Measurements from ENCODE around the gene MAPT.
"Not testable (repeated sequence)": the region's sequence is repeated elsewhere in the genome, so short reads cannot be mapped to it uniquely, and the experiment has no call there.

MAPT gene

DNA sequence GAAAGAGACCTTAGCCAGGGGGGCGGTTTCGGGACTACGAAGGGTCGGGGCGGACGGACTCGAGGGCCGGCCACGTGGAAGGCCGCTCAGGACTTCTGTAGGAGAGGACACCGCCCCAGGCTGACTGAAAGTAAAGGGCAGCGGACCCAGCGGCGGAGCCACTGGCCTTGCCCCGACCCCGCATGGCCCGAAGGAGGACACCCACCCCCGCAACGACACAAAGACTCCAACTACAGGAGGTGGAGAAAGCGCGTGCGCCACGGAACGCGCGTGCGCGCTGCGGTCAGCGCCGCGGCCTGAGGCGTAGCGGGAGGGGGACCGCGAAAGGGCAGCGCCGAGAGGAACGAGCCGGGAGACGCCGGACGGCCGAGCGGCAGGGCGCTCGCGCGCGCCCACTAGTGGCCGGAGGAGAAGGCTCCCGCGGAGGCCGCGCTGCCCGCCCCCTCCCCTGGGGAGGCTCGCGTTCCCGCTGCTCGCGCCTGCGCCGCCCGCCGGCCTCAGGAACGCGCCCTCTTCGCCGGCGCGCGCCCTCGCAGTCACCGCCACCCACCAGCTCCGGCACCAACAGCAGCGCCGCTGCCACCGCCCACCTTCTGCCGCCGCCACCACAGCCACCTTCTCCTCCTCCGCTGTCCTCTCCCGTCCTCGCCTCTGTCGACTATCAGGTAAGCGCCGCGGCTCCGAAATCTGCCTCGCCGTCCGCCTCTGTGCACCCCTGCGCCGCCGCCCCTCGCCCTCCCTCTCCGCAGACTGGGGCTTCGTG, at the start of gene MAPT:
MAPT (plus strand) TSS at position 533 of the 763 bp plus-strand sequence. CDS start 67,784 bp downstream, outside the sequence.
- DNase-seq, result peak; percentile 97

DNA sequence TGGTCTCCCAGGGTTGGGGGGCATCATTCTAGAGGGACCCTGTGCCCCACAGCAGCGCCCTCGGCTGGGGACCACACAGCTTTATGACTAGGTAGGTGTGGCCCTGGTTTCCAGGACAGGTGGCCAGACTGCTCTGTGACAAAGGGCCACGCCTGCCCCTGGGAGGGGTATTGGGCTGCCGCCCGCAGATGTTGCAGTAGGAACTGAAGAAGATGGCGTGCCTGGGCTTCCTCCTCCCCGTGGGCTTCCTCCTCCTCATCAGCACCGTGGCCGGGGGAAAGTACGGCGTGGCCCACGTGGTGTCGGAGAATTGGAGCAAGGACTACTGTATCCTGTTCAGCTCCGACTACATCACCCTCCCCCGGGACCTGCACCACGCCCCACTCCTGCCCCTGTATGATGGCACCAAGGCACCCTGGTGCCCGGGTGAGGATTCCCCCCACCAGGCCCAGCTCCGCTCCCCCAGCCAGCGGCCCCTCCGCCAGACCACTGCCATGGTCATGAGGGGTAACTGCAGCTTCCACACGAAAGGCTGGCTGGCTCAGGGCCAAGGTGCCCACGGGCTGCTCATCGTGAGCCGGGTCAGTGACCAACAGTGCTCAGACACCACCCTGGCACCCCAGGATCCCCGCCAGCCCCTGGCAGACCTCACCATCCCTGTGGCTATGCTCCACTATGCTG, 49.5 kb upstream of the MAPT start, which contains the start of gene SPPL2C:
SPPL2C (plus strand) TSS at position 187 of the 681 bp plus-strand sequence; CDS start at position 213, 26 bp downstream.
- DNase-seq, result no peak

DNA sequence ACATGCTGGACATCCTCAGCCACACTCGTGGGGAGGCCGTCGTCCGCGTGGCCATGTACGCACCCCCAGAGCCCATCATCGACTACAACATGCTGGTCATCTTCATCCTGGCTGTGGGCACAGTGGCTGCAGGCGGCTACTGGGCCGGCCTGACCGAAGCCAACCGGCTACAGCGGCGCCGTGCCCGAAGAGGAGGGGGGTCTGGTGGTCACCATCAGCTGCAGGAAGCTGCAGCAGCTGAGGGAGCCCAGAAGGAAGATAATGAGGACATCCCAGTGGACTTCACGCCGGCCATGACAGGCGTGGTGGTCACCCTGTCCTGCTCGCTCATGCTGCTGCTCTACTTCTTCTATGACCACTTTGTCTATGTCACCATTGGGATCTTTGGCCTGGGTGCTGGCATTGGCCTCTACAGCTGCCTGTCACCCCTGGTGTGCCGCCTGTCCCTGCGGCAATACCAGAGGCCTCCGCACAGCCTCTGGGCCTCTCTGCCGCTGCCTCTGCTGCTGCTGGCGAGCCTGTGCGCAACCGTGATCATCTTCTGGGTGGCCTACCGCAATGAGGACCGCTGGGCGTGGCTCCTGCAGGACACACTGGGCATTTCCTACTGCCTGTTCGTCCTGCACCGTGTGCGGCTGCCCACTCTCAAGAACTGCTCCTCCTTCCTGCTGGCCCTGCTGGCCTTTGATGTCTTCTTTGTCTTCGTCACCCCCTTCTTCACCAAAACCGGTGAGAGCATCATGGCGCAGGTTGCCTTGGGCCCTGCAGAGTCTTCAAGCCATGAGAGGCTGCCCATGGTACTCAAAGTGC, 48.8 kb upstream of the MAPT start:
- DNase-seq, result no peak

DNA sequence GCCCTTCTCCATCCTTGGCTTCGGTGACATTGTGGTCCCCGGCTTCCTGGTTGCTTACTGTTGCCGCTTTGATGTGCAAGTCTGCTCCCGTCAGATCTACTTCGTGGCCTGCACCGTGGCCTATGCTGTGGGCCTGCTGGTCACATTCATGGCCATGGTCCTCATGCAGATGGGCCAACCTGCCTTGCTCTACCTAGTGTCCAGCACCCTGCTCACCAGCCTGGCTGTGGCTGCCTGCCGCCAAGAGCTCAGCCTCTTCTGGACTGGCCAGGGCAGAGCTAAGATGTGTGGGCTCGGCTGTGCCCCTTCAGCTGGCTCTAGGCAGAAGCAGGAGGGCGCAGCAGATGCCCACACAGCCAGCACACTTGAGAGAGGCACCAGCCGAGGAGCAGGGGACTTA, 48.1 kb upstream of the MAPT start:
- DNase-seq, result no peak

DNA sequence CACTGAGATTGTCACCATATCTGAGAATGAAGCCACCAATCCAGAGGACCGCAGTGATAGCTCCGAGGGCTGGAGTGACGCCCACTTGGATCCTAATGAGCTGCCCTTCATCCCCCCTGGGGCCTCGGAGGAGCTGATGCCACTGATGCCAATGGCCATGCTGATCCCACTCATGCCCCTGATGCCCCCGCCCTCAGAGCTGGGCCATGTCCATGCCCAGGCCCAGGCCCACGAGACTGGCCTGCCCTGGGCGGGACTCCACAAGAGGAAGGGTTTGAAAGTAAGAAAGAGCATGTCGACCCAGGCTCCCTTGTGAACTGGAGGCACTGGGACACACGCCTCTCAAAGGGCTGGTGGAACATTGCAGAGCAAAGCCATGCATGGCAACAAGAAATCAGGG, 47.7 kb upstream of the MAPT start:
- DNase-seq, result no peak

DNA sequence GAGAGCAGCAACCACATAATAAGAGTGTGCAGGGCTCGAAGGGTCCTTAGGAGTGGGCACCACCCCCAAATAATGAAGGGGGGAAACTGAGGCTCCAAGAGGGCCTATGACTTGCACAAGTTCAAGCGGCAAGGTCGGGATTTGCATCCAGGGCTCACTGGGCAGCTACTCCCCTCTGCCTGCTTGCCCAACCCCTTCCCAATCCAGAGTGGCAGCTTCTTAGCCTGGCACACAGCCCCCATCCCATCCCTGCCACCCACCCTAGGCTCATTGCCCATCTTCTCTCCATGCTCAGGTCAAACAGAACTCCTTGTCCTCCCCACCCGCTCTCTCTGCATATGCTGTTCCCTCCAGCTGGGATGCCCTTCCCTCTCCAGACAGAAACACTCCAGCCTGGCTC, 47.3 kb upstream of the MAPT start:
- DNase-seq, result no peak

DNA sequence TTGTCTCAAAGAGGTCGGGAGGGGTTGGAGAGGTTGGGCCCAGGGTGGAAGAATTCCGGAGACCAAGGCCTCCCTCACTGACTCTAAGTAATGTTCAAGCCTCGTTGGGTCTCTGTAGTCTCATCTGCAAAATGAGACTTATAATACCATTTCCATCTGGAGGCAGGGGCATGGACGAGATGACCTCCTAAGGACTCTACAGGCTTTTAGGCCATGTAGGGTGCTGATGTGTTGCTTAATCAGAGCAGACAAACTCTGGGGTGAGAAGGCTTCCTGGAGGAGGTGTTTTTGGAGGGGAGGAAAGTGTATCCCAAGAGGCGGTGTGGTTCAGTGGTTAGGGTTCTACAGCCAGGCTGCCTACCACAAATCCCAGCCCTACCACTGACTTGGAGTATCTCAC, 46.6 kb upstream of the MAPT start:
- DNase-seq, result no peak

DNA sequence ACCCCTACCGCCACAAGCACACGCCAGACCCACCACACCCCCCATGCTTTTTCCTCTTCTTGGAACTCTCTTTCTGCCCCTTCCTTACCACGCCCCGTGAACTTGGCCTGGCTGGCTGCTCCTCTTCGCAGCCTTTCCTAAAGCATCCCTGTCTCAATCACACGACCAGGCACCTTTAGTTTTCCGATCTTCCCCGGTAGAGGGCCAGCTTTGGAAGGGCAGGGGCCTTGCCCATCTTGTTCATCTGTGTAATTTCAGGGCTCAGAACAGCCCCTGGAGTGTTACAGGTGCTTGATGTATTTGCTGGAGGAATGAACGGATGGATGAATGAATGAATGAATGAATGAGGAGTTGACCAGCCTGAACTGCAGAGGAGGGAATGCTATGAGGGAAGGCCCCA, 45.9 kb upstream of the MAPT start:
- DNase-seq, result no peak

DNA sequence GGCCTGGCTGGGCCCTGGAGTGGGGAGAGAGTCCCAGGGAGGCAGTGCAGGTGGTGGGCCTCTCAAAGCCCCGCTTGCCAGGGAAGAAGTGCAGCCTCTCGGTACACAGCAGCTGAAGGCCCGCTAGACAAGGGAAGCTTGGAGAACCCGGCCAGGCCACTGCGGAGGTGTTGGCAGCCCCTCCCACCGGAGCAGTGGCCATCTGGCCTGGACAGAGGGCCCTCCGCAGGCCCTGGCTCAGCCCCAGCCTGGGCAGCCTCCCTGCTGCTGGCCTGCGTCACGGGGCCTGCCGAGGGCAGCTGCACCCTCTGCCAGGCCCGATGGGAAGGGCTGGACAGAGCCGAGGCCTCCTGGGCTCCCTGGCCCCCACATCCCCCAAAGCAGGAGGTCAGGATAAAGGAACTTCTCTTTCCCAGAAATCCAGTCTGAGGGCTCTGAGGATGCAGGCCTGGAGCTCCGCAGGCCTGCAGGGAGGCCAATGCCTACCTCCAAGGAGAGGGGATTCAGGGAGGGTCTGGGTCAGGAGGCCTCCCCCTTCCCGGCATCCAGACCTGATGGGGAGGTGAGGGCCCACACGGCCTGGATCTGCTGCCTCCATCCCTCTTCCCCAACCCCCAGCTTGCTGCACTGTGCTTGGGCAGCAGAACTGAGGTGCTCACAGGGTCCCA, 45.4 kb upstream of the MAPT start:
- DNase-seq, result peak; percentile 89

DNA sequence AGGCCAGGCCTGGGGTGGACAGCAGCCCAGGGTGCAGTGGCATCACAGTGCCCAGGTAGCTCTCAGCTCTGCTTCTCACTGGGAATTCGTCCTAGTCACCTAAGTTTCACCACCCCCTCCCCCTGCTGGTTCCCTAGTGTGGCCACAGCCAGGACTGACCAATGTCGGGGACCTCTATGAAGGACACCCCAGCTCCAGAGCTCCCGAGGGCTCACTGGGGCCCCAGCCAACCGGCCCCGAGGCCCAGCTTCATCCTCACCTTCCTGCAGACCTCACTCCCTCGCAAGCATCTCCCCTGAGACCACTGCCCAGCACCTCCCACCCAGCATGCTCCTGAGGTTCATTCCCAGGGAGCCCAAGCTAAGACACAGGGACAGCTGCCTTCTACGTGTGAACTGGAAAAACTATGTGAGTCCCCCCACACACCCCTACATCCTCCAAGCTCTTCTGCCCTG, 44.8 kb upstream of the MAPT start:
- no peak for DNase-seq

DNA sequence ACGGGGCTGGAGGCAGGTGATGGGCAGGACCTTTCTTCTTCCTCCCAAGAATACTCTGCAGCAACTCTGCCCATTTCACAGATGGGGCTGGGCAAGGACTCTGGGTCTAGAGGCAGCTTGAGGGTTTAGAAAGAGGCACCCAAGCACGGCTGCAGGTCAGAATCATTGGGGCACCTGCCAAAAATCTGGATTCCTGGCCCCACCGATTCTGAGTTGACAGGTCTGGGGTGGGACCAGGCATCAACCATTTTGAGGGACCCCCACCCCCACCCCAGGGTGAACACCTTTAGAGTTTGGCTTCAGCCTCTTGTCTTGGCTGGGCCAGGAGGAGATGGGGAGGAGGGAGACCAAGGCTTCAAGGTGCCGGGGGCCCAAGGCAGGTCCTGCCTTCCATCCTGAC, 44.3 kb upstream of the MAPT start:
- no peak for DNase-seq

DNA sequence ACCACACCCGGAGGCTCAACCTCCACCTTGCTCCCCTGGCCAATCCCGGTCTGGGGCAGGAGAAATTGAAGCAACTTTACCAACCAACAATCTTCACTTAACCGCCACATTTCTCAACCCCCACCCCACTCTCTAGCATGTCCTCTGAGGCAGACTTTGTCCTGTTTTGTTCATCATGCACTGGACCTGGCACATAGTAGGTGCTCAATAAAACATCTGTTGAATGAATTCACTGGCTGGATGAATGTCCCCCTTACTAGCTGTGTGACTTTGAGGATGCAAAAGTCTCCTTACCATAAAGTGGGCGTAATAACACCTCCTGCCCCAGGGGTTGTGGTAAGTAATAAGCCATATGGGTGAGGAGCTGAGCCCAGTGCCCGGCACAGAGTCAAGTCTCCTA, 43.9 kb upstream of the MAPT start:
- DNase-seq, result no peak

DNA sequence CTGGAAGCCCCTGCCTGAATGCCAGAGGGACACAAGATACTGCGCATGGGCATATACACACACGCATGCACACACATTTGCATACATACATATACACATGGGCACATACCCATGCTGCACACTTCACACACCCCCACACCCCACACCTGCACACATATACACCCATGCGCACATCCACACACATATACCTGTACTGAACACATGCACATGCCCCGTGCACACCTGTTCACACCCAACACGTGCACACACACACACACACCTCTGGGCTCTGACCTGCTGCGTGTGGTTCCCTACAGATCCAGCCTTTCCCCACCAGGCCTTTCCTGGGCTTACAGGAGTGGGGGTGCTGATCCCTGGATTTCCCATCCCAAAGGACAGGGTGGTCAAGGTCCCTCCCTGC, 43.3 kb upstream of the MAPT start:
- DNase-seq, result no peak

DNA sequence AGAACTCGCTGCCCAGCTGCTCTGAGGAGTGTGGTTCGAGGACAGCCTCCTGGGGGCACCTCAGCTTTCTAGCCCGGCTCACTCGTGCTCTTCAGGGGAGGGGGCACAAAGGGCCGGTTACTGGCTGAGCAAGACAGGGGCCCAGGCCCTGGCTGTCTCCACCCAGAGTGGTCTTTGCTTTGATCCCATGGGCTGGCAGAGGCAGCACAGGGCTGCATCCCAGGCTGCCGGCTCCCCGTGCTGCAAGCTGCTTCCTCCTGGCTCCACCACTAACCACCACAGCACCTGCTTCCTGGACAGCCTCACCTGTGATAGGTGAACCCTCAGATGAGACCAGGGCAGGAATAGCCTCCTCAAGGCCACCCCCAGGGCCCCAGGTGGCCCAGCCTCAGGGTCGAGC, 42.9 kb upstream of the MAPT start:
- DNase-seq, result no peak

DNA sequence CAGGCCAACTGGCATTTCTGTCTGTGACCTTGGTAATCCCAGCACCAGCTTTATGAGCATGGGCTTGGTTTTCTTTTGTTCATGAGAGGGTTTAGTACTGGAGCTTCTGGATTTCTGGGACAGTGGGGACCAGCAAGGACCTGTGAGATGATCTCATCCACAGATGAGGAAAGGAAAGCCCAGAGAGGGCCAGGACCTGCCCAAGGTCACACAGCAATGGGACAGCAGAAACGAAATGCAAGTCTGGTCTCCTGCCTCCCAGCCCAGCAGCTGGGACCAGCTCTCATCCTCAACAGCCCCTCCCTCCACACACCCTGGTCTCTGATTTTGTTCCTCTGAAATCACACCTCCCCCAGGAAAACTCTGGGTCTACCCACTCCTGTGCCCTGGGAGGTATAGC, 42.5 kb upstream of the MAPT start:
- DNase-seq, result no peak

DNA sequence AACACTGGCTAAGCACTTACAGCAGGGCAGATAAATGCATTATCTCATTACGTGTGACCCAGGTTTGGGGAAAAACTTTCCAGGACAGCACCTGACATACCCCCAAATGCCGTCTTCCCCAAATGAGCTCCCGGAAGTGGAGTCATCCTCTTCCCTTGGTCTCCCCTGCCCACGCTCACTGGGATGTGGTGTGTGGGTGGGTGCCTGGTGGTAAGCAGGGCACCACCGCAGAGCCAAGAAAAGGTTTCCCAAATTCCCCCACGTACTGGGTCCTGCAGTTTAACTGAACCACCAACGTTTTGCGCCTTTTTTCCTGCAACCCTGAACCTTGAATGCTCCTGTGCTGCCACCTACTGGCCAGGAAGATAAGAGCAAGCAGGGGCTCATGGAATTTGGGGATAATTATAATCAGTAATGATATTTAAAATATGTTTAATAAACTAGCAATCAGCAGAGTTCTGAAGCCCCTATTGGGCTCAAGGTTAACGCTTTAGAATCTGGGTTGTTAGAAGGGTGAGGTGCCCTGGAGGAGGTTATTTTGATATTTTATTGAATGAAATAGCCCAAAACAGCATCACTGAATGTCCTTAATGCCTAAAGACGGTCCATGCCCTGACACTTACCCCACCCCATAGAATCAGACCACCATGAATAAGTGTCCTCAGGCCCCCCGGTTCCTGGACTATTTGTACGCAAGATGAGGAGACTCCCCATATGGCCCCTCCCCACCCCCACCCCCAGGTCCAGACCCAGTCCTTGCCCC, 41.6 kb upstream of the MAPT start:
- peak; percentile 71 for DNase-seq

DNA sequence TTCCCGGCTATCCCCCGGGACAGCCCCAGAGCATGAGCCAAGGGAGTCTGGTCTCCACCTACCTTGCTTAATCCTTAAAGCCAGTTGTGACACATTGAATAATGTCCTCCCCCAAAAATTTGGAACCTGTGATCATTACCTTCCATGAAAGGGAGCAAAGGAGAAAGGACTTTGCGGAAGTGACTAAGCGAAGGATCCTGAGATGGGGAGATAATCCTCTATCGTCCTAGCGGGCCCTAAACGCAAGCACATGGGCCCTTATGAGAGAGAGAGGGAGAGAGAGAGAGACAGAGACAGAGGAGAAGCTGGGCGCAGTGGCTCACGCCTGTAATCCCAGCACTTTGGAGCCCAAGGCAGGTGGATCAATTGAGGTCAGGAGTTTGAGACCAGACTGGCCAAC, 40.1 kb upstream of the MAPT start:
- DNase-seq, result no peak

DNA sequence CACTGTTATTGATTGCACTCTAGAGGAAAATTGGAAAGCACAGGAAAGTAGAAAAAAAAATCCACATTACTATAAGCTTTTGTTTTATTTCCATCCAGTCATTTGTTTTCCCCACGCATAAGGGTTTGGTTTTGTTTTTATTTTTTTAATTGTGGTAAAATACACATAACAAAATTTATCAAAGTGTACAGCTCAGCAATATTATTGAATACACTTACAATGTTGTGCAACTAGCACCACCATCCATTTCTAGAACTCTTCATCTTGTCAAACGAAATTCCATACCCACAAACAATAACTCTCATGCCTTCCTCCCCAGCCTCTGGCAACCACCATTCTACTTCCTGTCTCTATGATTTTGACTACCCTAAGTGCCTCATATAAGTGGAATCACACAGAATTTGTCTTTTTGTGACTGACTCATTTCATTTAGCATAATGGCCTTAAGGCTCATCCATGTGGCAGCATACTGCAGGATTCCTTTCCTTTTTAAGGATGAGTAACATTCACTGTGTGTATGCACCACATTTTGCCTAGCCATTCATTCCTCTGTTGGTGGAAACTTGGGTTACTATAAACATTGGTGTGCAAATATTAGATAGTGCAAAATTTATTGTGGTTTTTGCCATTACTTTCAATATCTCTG, 38.5 kb upstream of the MAPT start:
- no peak for DNase-seq

DNA sequence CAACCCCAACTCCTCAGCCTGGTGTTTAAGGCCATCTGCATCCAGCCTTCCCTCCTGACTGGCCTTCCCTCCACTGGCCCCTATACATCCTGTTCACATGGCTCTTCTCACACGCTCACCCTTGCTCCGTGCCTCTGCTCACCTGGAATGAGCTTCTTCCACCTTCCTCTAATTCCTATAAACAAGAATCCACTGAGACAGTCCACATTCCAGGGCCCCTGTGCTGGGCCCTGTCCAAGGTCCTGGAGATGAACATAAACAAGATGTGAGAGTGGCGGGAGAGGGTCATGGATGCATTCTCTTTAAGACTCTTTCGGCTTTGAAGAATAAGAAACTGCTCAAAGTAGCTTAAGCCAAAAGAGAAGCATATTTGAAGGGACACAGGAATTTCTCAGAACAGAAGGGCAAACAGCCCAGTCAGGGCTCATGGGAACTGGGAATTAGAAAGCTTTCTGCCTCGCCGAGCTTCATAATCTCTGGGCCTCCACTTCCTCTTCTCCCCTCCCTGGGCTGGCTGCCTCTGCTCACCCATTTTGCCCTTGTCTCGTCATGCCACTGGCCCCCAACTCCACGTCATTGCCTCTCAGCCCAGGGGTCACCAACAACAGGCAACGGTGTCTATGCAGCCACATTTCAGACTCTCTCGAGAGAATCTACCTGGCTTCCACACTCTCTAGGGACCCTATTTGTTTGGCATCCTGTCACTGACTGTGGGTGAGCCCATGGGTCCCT, 36.2 kb upstream of the MAPT start:
- no peak for DNase-seq

DNA sequence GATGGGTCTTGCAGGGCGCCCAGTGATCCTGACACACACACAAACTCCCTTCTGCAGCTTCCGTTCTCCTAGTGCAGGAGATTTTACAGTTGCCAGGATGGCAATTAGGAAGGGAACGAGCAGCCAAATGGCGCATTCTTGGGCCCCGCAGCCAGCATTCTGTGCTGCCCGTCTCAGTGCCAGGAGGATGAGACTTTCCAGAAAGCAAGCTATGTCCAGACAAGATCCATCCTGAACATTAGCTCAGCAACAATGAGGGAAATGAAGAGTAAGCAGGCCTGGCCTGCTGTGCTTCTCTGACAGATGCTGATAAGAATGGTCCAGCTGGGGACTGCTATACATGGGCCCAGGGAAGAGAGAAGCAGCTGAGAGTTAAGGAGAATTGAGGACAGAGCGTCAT, 33.2 kb upstream of the MAPT start:
- DNase-seq, result no peak

DNA sequence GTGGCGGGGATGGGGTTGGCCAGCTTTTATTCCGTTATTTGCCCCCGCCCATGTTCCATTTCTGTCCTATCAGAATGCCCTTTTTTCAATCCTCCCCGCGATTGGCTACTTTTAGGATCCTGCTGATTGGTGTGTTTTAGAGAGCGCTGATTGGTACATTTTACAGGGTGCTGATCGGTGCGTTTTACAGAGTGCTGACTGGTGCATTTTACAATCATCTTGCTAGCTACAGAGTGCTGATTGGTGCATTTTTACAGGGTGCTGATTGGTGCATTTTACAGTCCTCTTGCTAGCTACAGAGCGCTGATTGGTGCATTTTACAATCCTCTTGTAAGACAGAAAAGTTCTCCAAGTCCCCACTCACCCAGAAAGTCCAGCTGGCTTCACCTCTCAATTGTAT, 32.2 kb upstream of the MAPT start:
- DNase-seq, result not testable (repeated sequence)
